UCSD-AML1 (cell line): ENCODE results near the gene NLRP7.

ENCODE experiments used
- DNase-seq: peaks from one replicate; lab custom pipeline; 2025; ENCODE audit not compliant: unreplicated experiment; lab: John Stamatoyannopoulos, UW

The NLRP7 gene

DNA sequence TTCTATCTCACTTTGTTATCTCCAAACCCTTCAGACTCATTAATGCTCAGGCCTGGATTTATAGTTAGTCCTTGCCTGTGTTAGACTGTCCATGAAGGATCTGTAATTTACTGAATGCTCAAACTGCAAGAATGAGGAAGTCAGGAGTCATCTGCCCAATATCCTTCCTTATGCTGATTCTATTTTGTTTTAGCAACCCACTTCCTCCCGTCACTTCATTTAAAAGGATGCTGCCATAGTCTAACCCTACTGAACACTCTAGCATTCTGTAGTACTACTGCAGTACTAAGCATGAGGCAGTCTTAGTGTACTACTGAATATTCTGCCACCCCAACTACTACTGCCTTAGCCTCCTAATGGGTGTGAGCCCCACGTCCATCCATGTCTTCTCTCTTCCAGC lies 71.8 kb downstream of the NLRP7 start:
- DNase-seq = no peak

DNA sequence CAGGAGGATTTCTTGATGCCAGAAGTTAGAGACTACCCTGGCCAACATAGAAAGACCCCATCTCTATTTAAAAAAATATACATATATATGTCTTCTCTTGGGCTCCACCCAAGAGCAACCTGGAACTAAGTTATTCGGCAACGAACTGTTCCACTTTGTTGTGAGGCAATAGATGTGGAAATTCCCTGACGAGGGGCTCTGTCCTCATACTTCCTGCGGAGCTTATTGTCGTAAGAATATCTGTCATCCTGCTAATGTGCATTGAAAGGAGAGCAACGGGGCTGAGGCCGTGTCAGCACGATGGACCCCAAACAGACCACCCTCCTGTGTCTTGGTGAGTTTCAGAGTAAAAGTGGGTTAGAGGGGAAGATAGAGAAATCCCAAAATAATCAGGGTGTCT lies 73.3 kb downstream of the NLRP7 start, which contains the start of gene FCAR:
TSS of gene FCAR (plus strand) at position 246 of the 400 bp plus-strand sequence. CDS start at position 301, 55 bp downstream.
- no peak for DNase-seq
